Type B pancreatic cell (in vitro differentiated cells): ENCODE results near the gene TLK1. TPM values are rescaled to one million over a fixed set of nuclear protein-coding genes. Genes with fewer than 3 reads are reported as not detected.

Source experiments
- DNase-seq: peaks from one replicate; pipeline ENCODE4 v3.0.0; 2021; ENCODE audit warnings: mixed read lengths; ENCODE audit not compliant: unreplicated experiment; ENCODE audit errors: extremely low spot score
- H3K27ac Mint-ChIP-seq: 2 replicates; pipeline ENCODE4 v1.8.0; 2021; ENCODE audit warnings: mild to moderate bottlenecking, mixed read lengths
- H3K27me3 Mint-ChIP-seq: 2 replicates; pipeline ENCODE4 v1.8.0; 2021; ENCODE audit warnings: mixed read lengths
- H3K36me3 Mint-ChIP-seq: 2 replicates; pipeline ENCODE4 v1.8.0; 2021; ENCODE audit warnings: mixed read lengths
- H3K4me1 Mint-ChIP-seq: one replicate; pipeline ENCODE4 v1.8.0; 2021; ENCODE audit warnings: mixed read lengths; ENCODE audit not compliant: unreplicated experiment
- H3K4me3 Mint-ChIP-seq: 2 replicates; pipeline ENCODE4 v1.8.0; 2021; ENCODE audit warnings: mild to moderate bottlenecking, mixed read lengths
- H3K9me3 Mint-ChIP-seq: 2 replicates; pipeline ENCODE4 v1.8.0; 2021; ENCODE audit warnings: mixed read lengths
- CTCF ChIP-seq: fragments of 200-600 bp; sonication (generic); conservative IDR thresholded peaks from 2 replicates; pipeline ENCODE4 v1.5.0; 2021; ENCODE audit warnings: antibody characterized with exemption, mild to moderate bottlenecking
- total RNA-seq: library from RNA; stranded (reverse); gene quantifications from 2 replicates; pipeline ENCODE4 v1.2.1, GENCODE V29; 2021; ENCODE audit warnings: low replicate concordance

The TLK1 gene
- total RNA-seq, 1 donor from 2014 or later, result 54.2 TPM

- peak; percentile 36 for TF ChIP-seq CTCF
- Mint-ChIP-seq H3K27ac (no peak overlapping the region), H3K27me3 (no peaks in the 10 kb centered on the region), H3K9me3 (no peaks in the 10 kb centered on the region), H3K36me3 (peaks cover 33% of the 10 kb centered on the region), H3K4me1 (no peaks in the 10 kb centered on the region), H3K4me3 (no peak overlapping the region)
- no peak for DNase-seq
Measured at GRCh38 chr2:170996316-170996715, 164.4 kb downstream of the TLK1 start.

DNA sequence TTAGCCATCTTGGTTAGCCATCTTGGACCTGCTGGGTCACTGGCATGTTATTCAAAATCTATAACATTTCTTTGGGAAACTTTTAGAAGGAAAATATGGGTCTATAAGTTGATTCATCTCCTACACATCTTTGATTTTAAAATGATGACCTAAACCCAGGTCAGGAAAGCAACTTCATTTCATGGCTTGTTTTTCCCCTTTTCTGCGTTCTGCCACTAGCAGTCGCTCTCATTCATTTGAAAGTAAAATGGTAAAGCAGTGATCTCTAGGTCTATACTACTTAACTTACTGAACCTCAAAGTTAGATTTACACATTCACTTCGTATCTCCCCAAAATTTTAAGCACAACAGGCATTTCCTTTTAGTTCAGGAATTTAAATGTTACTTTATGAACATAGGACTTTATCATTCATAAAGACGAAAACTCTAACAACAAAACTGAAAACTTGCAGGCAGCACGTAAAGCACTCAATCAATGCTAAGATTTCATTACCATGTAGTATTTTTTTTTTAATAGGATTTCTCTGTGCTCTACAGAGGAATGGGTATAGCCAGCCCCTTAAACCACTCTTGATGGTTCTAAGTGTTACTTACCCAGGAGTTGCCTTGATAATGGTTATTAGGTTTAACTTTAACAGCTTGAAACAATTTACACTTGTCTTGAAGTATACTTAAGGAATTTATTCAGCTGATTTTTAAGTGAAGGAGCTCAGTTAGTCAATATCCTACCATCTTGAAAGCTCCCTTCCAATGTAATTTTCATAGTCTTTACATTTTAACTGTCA is 169.1 kb downstream of the TLK1 start:
- Mint-ChIP-seq H3K36me3 (peaks cover 16% of the 10 kb centered on the region), H3K27ac (no peak overlapping the region), H3K9me3 (no peaks in the 10 kb centered on the region), H3K4me3 (no peak overlapping the region), H3K27me3 (no peaks in the 10 kb centered on the region), H3K4me1 (no peaks in the 10 kb centered on the region)
- DNase-seq, result no peak
- peak; percentile 13 for TF ChIP-seq CTCF

- TF ChIP-seq CTCF, result no peak
- Mint-ChIP-seq H3K27me3 (peaks cover 3% of the 10 kb centered on the region), H3K4me3 (no peak overlapping the region), H3K27ac (no peak overlapping the region), H3K36me3 (peaks cover 8% of the 10 kb centered on the region), H3K4me1 (no peaks in the 10 kb centered on the region), H3K9me3 (no peaks in the 10 kb centered on the region)
- no peak for DNase-seq
Measured at GRCh38 chr2:170986566-170987258, 174.0 kb downstream of the TLK1 start.

- Mint-ChIP-seq H3K27me3 (peaks cover 12% of the 10 kb centered on the region), H3K4me3 (no peak overlapping the region), H3K27ac (no peak overlapping the region)
Measured at GRCh38 chr2:170985407-170985806, 175.3 kb downstream of the TLK1 start.

GRCh38 chr2:170984079-170984478 is 176.6 kb downstream of the TLK1 start:
- no peak for TF ChIP-seq CTCF
- Mint-ChIP-seq H3K4me3 (no peak overlapping the region), H3K9me3 (no peaks in the 10 kb centered on the region), H3K27me3 (peaks cover 17% of the 10 kb centered on the region), H3K4me1 (no peaks in the 10 kb centered on the region), H3K36me3 (peaks cover 4% of the 10 kb centered on the region), H3K27ac (no peak overlapping the region)
- no peak for DNase-seq

More at GRCh38 chr2:170985407-170985806, 175.3 kb downstream of the TLK1 start:
- H3K4me1 Mint-ChIP-seq, result no peaks in the 10 kb centered on the region
- H3K36me3 Mint-ChIP-seq, result peaks cover 4% of the 10 kb centered on the region
- DNase-seq, result no peak
- no peak for TF ChIP-seq CTCF
- H3K9me3 Mint-ChIP-seq, result no peaks in the 10 kb centered on the region
